Uterus (tissue), 2 donors: ENCODE measurements around the gene PLEKHG2.
A peak's percentile ranks its signal among the peaks of the same experiment; 100 is the strongest.

Experiments used
- CTCF ChIP-seq, 4 experiments: fragments of 200-600 bp in 2 of 4; fragments of 450-650 bp in 2 of 4; sonication (generic) in 2 of 4; IDR thresholded peaks; one replicate each; pipeline ENCODE4 v1.5.1; 2016 to 2019; ENCODE audit warnings: antibody characterized with exemption in 4 of 4, mild to moderate bottlenecking in 2 of 4, moderate library complexity in 1 of 4
- POLR2A ChIP-seq, 2 donors: fragments of 450-650 bp; IDR thresholded peaks; one replicate each; pipeline ENCODE4 v1.6.1; 2016; ENCODE audit warnings: antibody characterized with exemption in 2 of 2, mild to moderate bottlenecking in 1 of 2, moderate library complexity in 1 of 2

- TF ChIP-seq CTCF (IDR thresholded peaks at IDR 0.05), result peak in 1 of 4 experiments; percentile 27
- TF ChIP-seq POLR2A (IDR thresholded peaks at IDR 0.05), result peak; percentile 77 to 89
Measured at GRCh38 chr19:39390751-39391437, 21.6 kb upstream of the PLEKHG2 start, which contains the start of the genes MED29 and PAF1.
